Gastroesophageal sphincter (tissue), 4 donors: ENCODE results near the gene ADIPOR2. TPM values are rescaled to one million over a fixed set of nuclear protein-coding genes. Genes with fewer than 3 reads are reported as not detected.

Experiments
- ATAC-seq: fragments of 150-250 bp; one replicate; pipeline ENCODE4 v1.9.1; 2016; ENCODE audit warnings: mild to moderate bottlenecking, moderate library complexity
- H3K27ac ChIP-seq, 4 donors: fragments of 200-600 bp; sonication (generic) in 3 of 4; 1 replicate in 3 of 4; 2 replicates in 1 of 4; pipeline ENCODE4 v1.5.1; 2016 to 2019
- H3K27me3 ChIP-seq: fragments of 200-600 bp; sonication (generic); one replicate; pipeline ENCODE4 v1.5.1; 2019
- H3K36me3 ChIP-seq, 2 donors: fragments of 200-600 bp; sonication (generic); one replicate each; pipeline ENCODE4 v1.5.1; 2019; ENCODE audit warnings: control low read depth in 1 of 2
- H3K4me1 ChIP-seq, 3 donors: fragments of 200-600 bp; sonication (generic); 1 replicate in 2 of 3; 2 replicates in 1 of 3; pipeline ENCODE4 v1.5.1; 2016 to 2019; ENCODE audit warnings: control low read depth in 2 of 3
- H3K4me3 ChIP-seq, 2 donors: fragments of 200-600 bp; sonication (generic); one replicate each; pipeline ENCODE4 v1.5.1; 2019; ENCODE audit warnings: mild to moderate bottlenecking in 1 of 2, moderate library complexity in 1 of 2
- H3K9me3 ChIP-seq, 3 donors: fragments of 200-600 bp; sonication (generic); one replicate each; pipeline ENCODE4 v1.5.1; 2017 to 2019; ENCODE audit warnings: control low read depth in 2 of 3
- CTCF ChIP-seq, 4 experiments: fragments of 200-600 bp in 2 of 4; fragments of 450-650 bp in 2 of 4; sonication (generic) in 1 of 4; IDR thresholded peaks; one replicate each; pipeline ENCODE4 v1.5.1; 2017 to 2019; ENCODE audit warnings: antibody characterized with exemption in 4 of 4, mild to moderate bottlenecking in 2 of 4, moderate library complexity in 2 of 4
- EP300 ChIP-seq: sonication (generic); formaldehyde crosslinking; IDR thresholded peaks from one replicate; pipeline ENCODE4 v1.6.1; 2017; ENCODE audit warnings: antibody characterized with exemption, mild to moderate bottlenecking
- POLR2A ChIP-seq, 2 donors: fragments of 450-650 bp; IDR thresholded peaks; one replicate each; pipeline ENCODE4 v1.6.1; 2017; ENCODE audit warnings: antibody characterized with exemption in 2 of 2, mild to moderate bottlenecking in 2 of 2, moderate library complexity in 1 of 2
- POLR2AphosphoS5 ChIP-seq: sonication (generic); formaldehyde crosslinking; IDR thresholded peaks from one replicate; pipeline ENCODE4 v1.6.1; 2017; ENCODE audit warnings: antibody characterized with exemption
- WGBS, 2 donors: methylation state at CpG; one replicate each; pipeline ENCODE4 v1.1.5; 2018; ENCODE audit warnings: low coverage in 1 of 2; 5-methylcytosine and 5-hydroxymethylcytosine counted together
- total RNA-seq, 4 donors: library from RNA; depleted of rRNA; stranded (reverse); fragments of >200 nt; gene quantifications; one replicate each; pipeline ENCODE4 v1.1.0, GENCODE V29; 2016

ADIPOR2 gene
- total RNA-seq, 4 donors from 2014 or later, result 26.6 to 37.9 (median 33.4) TPM

DNA sequence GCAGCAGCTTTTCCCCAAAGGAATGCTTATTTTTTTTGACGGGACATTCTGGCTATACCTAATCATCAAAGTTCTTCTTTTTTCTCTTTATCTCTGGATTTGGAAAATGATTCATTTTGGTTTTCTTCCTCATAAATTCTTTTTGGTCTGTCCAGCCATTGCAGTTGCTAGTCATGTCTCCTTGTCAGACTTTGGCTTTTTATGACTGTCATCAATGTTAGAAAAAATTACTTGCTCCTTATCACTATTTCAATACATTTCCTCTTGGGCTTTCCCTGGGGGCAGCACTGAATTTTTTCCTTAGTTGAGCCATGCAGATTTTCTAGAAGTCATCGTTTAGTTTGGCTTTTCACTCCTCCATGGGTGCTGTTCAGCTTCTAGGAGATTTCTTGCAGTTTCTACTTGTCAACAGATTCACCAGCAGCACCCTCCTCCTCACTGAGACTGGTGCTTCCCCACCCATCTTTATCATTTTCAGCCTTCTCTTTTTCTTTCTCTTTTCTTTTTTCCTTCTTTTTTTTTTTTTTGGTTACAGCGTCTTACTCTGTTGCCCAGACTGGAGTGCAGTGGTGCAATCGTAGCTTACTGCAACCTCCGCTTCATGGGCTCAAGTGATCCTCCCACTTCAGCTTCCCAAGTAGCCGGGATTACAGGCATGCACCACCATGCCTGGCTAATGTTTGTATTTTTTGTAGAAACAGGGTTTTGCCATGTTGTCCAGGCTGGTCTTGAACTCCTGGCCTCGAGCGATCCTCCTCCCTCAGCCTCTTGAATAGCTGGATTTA lies 5.2 kb downstream of the ADIPOR2 start:
- 68 to 70% methylated on average over 5 to 7 of the region's 8 CpGs for WGBS, 2 donors
- H3K4me3 ChIP-seq, result no peak overlapping the region
- ATAC-seq, result no peak
- no peak overlapping the region for H3K27ac ChIP-seq
- H3K36me3 ChIP-seq, result no peaks in the 10 kb centered on the region
- no peaks in the 10 kb centered on the region for H3K27me3 ChIP-seq
- TF ChIP-seq CTCF (IDR thresholded peaks at IDR 0.05), result no peak
- TF ChIP-seq EP300, result no peak
- TF ChIP-seq POLR2A (IDR thresholded peaks at IDR 0.05), result no peak
- TF ChIP-seq POLR2AphosphoS5, result no peak
- peaks cover 0 to 79% (median 9%) of the 10 kb centered on the region in 3 donors for H3K4me1 ChIP-seq
- H3K9me3 ChIP-seq, result no peaks in the 10 kb centered on the region

DNA sequence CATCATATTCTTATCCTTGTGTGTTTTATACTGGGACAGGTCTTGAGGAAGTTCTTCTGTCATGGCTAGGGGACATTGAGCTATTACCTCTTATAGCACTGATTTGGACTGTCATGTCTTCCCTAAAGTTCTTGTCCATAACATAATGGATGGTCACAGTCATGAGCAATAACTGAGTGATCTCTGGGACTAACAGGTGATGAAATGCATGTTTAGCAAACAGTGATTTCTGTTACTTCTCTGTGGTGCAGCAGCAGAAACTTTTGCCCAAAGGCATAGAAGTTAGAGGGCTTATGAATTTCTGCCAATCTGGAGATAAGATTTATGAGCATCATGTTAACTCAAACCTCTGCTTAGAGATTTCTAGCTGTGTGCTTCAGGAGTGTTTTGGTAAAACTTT lies 5.9 kb downstream of the ADIPOR2 start:
- TF ChIP-seq POLR2AphosphoS5 (no peak), CTCF (IDR thresholded peaks at IDR 0.05) (no peak), EP300 (no peak), POLR2A (IDR thresholded peaks at IDR 0.05) (no peak)
- no peaks in the 10 kb centered on the region for H3K36me3 ChIP-seq
- H3K27me3 ChIP-seq, result no peaks in the 10 kb centered on the region
- no peak for ATAC-seq
- H3K4me1 ChIP-seq, result peaks cover 0 to 76% (median 9%) of the 10 kb centered on the region in 3 donors
- no peak overlapping the region for H3K27ac ChIP-seq
- no peak overlapping the region for H3K4me3 ChIP-seq
- H3K9me3 ChIP-seq, result no peaks in the 10 kb centered on the region

- WGBS, 2 donors, result 17% methylated on average over 2 of the region's 2 CpGs
- ATAC-seq, result no peak
Observed at GRCh38 chr12:1697271-1697670, 6.4 kb downstream of the ADIPOR2 start.

DNA sequence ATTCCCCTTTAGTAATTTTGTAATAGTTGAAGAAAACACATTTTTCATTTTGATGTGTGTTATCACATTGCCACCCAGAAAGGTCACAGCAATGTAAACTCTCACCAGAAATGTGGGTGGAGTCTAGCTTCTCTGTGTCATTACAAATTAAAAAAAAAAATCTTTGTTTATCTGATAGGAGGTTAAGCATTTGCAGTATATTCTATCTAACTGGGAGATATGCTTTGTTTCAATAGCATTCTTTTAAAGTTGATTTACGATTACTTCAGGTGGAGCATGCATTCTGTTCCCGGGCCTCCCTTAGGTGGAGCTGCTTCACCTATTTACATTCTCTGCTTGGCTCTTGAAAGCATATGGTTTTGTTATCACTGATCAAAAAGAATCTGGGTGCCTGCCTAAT lies 7.8 kb downstream of the ADIPOR2 start:
- WGBS, 2 donors, result 43 to 84% methylated on average over 2 of the region's 2 CpGs
- no peaks in the 10 kb centered on the region for H3K27me3 ChIP-seq
- H3K4me3 ChIP-seq, result no peak overlapping the region
- H3K9me3 ChIP-seq, result no peaks in the 10 kb centered on the region
- H3K36me3 ChIP-seq, result no peaks in the 10 kb centered on the region
- no peak overlapping the region for H3K27ac ChIP-seq
- ATAC-seq, result no peak
- no peak for TF ChIP-seq EP300
- TF ChIP-seq POLR2AphosphoS5, result no peak
- no peak for TF ChIP-seq POLR2A (IDR thresholded peaks at IDR 0.05)
- TF ChIP-seq CTCF (IDR thresholded peaks at IDR 0.05), result no peak
- peaks cover 0 to 63% (median 9%) of the 10 kb centered on the region in 3 donors for H3K4me1 ChIP-seq

More at GRCh38 chr12:1697271-1697670, 6.4 kb downstream of the ADIPOR2 start:
- H3K9me3 ChIP-seq, result no peaks in the 10 kb centered on the region
- no peak overlapping the region for H3K4me3 ChIP-seq
- H3K27ac ChIP-seq, result no peak overlapping the region
- H3K4me1 ChIP-seq, result peaks cover 0 to 71% (median 9%) of the 10 kb centered on the region in 3 donors
- TF ChIP-seq POLR2A (IDR thresholded peaks at IDR 0.05), result no peak
- no peak for TF ChIP-seq EP300
- no peak for TF ChIP-seq CTCF (IDR thresholded peaks at IDR 0.05)
- TF ChIP-seq POLR2AphosphoS5, result no peak
- H3K27me3 ChIP-seq, result no peaks in the 10 kb centered on the region
- no peaks in the 10 kb centered on the region for H3K36me3 ChIP-seq

DNA sequence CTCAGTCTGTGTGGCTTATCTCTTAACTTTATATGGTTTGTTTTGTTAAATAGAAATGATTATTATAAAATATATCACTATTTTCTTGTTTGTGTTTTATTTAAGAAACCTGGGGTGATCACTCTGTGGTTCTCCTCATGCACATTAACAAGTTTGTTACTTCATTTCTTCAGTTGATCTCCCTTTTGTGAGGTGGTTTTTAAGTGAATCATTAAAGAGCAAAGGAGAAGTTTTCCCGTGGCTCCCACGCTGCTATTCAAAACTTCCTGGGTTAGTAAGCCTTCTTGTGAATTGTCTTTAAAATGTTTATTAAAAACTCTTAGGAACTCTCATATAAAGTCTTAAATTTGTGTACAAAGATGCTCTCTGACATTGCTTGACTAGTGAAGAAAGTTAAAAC lies 11.8 kb downstream of the ADIPOR2 start:
- peaks cover 0 to 49% (median 1%) of the 10 kb centered on the region in 3 donors for H3K4me1 ChIP-seq
- H3K27ac ChIP-seq, result no peak overlapping the region
- no peak overlapping the region for H3K4me3 ChIP-seq
- no peaks in the 10 kb centered on the region for H3K9me3 ChIP-seq
- TF ChIP-seq POLR2A (IDR thresholded peaks at IDR 0.05) (no peak), POLR2AphosphoS5 (no peak), CTCF (IDR thresholded peaks at IDR 0.05) (no peak), EP300 (no peak)
- 4 to 59% methylated on average over 2 of the region's 2 CpGs for WGBS, 2 donors
- ATAC-seq, result no peak
- H3K27me3 ChIP-seq, result no peaks in the 10 kb centered on the region
- no peaks in the 10 kb centered on the region for H3K36me3 ChIP-seq
